Activated T-cell treated with anti-CD3 and anti-CD28 coated beads, Interleukin-2, amount 50 U/mL, for 1 hour (primary cell): Measurements from ENCODE around the gene BCAR3.
"Not testable (repeated sequence)": the region's sequence is repeated elsewhere in the genome, so short reads cannot be mapped to it uniquely, and the experiment has no call there.

ENCODE experiments used
- DNase-seq: peaks from one replicate; pipeline ENCODE4 v3.0.0-alpha.2; 2020

Gene BCAR3

GRCh38 chr1:93666613-93667384 lies 14.8 kb downstream of the BCAR3 start:
- no peak for DNase-seq

- DNase-seq = no peak
Measured at GRCh38 chr1:93665015-93665414, 16.6 kb downstream of the BCAR3 start.

GRCh38 chr1:93663208-93663614 lies 18.4 kb downstream of the BCAR3 start:
- DNase-seq = no peak

- no peak for DNase-seq
Measured at GRCh38 chr1:93662481-93663207, 19.0 kb downstream of the BCAR3 start.

GRCh38 chr1:93661829-93662474 lies 19.7 kb downstream of the BCAR3 start:
- no peak for DNase-seq

GRCh38 chr1:93661341-93661740 lies 20.3 kb downstream of the BCAR3 start:
- not testable (repeated sequence) for DNase-seq

GRCh38 chr1:93659822-93660503 lies 21.7 kb downstream of the BCAR3 start:
- DNase-seq = no peak

- no peak for DNase-seq
Measured at GRCh38 chr1:93658188-93658587, 23.4 kb downstream of the BCAR3 start.

- no peak for DNase-seq
Measured at GRCh38 chr1:93656491-93656890, 25.1 kb downstream of the BCAR3 start.

- DNase-seq = no peak
Measured at GRCh38 chr1:93653656-93654055, 28.0 kb downstream of the BCAR3 start.

GRCh38 chr1:93652323-93652949 lies 29.2 kb downstream of the BCAR3 start:
- DNase-seq = no peak

- DNase-seq = no peak
Measured at GRCh38 chr1:93651695-93652094, 29.9 kb downstream of the BCAR3 start.

GRCh38 chr1:93650159-93650558 lies 31.5 kb downstream of the BCAR3 start:
- DNase-seq = not testable (repeated sequence)

GRCh38 chr1:93649231-93649630 lies 32.4 kb downstream of the BCAR3 start:
- DNase-seq = no peak

GRCh38 chr1:93648656-93649055 lies 33.0 kb downstream of the BCAR3 start:
- DNase-seq = no peak

GRCh38 chr1:93641527-93641926 lies 40.1 kb downstream of the BCAR3 start:
- no peak for DNase-seq

- no peak for DNase-seq
Measured at GRCh38 chr1:93640656-93641440, 40.8 kb downstream of the BCAR3 start.

- DNase-seq = no peak
Measured at GRCh38 chr1:93638981-93639380, 42.7 kb downstream of the BCAR3 start.

- DNase-seq = no peak
Measured at GRCh38 chr1:93638307-93638847, 43.3 kb downstream of the BCAR3 start.

- no peak for DNase-seq
Measured at GRCh38 chr1:93636712-93637111, 44.9 kb downstream of the BCAR3 start.
